Measurements from ENCODE around the gene A1BG. TPM values are rescaled to one million over a fixed set of nuclear protein-coding genes. Genes with fewer than 3 reads are reported as not detected.

A1BG gene
- total and polyA plus RNA-seq, 4 donors, result 521 to 2,157 (median 1,029) TPM

DNA sequence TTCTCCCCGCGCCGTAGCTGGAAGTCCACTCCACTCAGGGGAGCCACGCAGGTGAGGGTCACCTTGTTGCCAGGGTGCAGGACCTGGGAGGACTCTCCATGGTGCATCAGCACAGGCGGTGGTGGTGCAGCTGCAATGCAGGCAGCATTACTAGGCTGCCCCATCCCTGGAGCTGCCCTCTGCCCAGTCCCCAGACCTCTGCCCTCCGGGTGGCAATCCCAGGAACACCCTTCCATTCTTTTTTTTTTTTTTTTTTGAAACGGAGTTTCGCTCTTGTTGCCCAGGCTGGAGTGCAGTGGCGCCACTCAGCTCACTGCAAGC, 1.8 kb downstream of the A1BG start:
- no peaks in the 10 kb centered on the region for H3K27me3 ChIP-seq (ENCODE audit: control insufficient read depth in 4 of 4, insufficient read depth in 4 of 4, low read length in 3 of 4)
- 47% methylated on average over 9 of the region's 9 CpGs for WGBS
- H3K4me1 ChIP-seq (ENCODE audit: control insufficient read depth in 4 of 4, insufficient read depth in 4 of 4, low read length in 3 of 4), result peaks cover 23 to 85% (median 67%) of the 10 kb centered on the region in 4 donors

DNA sequence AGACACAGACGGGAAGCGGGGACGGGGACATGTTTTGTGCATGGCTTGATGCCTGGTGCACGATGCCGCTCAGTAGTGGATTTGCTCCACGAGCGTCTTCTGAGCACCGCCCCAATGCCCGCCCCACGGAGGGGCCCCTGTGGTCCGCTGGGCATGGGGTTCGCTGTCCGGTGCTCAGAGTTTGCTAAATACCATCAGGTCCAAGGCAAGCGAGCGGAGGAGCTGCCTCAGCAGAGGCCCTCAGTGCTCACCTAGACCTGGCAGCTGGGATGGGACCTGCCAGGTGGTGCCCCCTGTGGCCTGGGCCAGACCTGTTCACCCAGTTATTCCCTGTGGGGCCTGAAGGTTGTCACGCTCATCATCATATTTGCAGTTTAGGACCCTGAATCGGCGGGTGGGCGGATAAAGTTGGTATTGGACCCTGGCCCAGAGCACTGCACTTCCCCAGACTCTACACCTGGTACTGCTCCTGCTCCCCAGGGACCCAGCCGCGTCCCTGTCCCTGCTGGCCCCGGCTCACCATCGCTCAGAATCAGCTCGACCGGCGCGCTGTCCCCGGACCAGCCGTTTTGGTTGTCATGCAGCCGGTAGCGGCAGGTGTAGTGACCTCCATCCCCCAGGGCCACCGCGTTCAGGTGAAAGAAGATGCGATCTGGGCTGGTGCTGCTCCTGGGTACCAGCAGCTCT, 2.3 kb downstream of the A1BG start:
- Histone ChIP-seq H3K4me3 (ENCODE audit: low read depth in 1 of 3, low read length in 3 of 3) (peak overlapping the region; percentile 49 to 96 (median 65)), H3K9me3 (ENCODE audit: control insufficient read depth in 4 of 4, low read length in 3 of 4) (no peaks in the 10 kb centered on the region), H3K9ac (ENCODE audit: low read depth in 1 of 2, low read length in 2 of 2) (no peak overlapping the region), H3K4me1 (ENCODE audit: control insufficient read depth in 4 of 4, insufficient read depth in 4 of 4, low read length in 3 of 4) (peaks cover 20 to 80% (median 65%) of the 10 kb centered on the region in 4 donors), H3K27me3 (ENCODE audit: control insufficient read depth in 4 of 4, insufficient read depth in 4 of 4, low read length in 3 of 4) (no peaks in the 10 kb centered on the region), H3K36me3 (ENCODE audit: control insufficient read depth in 4 of 4, insufficient read depth in 3 of 4, low read depth in 1 of 4, low read length in 3 of 4) (peaks cover 0 to 6% (median 0%) of the 10 kb centered on the region in 4 donors), H3K27ac (ENCODE audit: low read depth in 1 of 2, low read length in 2 of 2) (peak overlapping the region in 1 of 2 donors; percentile 20)
- DNase-seq (ENCODE audit: low spot score), result no peak
- 33% methylated on average over 34 of the region's 34 CpGs for WGBS
- TF ChIP-seq, protein P1, sequence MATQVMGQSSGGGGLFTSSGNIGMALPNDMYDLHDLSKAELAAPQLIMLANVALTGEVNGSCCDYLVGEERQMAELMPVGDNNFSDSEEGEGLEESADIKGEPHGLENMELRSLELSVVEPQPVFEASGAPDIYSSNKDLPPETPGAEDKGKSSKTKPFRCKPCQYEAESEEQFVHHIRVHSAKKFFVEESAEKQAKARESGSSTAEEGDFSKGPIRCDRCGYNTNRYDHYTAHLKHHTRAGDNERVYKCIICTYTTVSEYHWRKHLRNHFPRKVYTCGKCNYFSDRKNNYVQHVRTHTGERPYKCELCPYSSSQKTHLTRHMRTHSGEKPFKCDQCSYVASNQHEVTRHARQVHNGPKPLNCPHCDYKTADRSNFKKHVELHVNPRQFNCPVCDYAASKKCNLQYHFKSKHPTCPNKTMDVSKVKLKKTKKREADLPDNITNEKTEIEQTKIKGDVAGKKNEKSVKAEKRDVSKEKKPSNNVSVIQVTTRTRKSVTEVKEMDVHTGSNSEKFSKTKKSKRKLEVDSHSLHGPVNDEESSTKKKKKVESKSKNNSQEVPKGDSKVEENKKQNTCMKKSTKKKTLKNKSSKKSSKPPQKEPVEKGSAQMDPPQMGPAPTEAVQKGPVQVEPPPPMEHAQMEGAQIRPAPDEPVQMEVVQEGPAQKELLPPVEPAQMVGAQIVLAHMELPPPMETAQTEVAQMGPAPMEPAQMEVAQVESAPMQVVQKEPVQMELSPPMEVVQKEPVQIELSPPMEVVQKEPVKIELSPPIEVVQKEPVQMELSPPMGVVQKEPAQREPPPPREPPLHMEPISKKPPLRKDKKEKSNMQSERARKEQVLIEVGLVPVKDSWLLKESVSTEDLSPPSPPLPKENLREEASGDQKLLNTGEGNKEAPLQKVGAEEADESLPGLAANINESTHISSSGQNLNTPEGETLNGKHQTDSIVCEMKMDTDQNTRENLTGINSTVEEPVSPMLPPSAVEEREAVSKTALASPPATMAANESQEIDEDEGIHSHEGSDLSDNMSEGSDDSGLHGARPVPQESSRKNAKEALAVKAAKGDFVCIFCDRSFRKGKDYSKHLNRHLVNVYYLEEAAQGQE (IDR thresholded peaks at IDR 0.05), result no peak
- no peak for TF ChIP-seq JUND (IDR thresholded peaks at IDR 0.05)
- TF ChIP-seq, protein P2, sequence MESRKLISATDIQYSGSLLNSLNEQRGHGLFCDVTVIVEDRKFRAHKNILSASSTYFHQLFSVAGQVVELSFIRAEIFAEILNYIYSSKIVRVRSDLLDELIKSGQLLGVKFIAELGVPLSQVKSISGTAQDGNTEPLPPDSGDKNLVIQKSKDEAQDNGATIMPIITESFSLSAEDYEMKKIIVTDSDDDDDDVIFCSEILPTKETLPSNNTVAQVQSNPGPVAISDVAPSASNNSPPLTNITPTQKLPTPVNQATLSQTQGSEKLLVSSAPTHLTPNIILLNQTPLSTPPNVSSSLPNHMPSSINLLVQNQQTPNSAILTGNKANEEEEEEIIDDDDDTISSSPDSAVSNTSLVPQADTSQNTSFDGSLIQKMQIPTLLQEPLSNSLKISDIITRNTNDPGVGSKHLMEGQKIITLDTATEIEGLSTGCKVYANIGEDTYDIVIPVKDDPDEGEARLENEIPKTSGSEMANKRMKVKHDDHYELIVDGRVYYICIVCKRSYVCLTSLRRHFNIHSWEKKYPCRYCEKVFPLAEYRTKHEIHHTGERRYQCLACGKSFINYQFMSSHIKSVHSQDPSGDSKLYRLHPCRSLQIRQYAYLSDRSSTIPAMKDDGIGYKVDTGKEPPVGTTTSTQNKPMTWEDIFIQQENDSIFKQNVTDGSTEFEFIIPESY (IDR thresholded peaks at IDR 0.05), result no peak
- TF ChIP-seq, protein P3, sequence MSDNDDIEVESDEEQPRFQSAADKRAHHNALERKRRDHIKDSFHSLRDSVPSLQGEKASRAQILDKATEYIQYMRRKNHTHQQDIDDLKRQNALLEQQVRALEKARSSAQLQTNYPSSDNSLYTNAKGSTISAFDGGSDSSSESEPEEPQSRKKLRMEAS (IDR thresholded peaks at IDR 0.05), result no peak
- TF ChIP-seq HNF4G (IDR thresholded peaks at IDR 0.05), result no peak
- no peak for TF ChIP-seq EGR1 (IDR thresholded peaks at IDR 0.05; ENCODE audit: low read depth in 2 of 2)
- no peak for TF ChIP-seq RXRA (IDR thresholded peaks at IDR 0.05)
- no peak for TF ChIP-seq RAD21 (IDR thresholded peaks at IDR 0.05)
- no peak for TF ChIP-seq SP1 (IDR thresholded peaks at IDR 0.05)
- TF ChIP-seq, protein P4, sequence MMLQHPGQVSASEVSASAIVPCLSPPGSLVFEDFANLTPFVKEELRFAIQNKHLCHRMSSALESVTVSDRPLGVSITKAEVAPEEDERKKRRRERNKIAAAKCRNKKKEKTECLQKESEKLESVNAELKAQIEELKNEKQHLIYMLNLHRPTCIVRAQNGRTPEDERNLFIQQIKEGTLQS (IDR thresholded peaks at IDR 0.05), result no peak
- no peak for TF ChIP-seq NR2F2 (IDR thresholded peaks at IDR 0.05)
- no peak for TF ChIP-seq FOXA2 (IDR thresholded peaks at IDR 0.05)
- TF ChIP-seq HNF4A (conservative IDR thresholded peaks at IDR 0.05), result no peak

More for the DNA sequence above, 1.8 kb downstream of the A1BG start:
- Histone ChIP-seq H3K9me3 (ENCODE audit: control insufficient read depth in 4 of 4, low read length in 3 of 4) (no peaks in the 10 kb centered on the region), H3K36me3 (ENCODE audit: control insufficient read depth in 4 of 4, insufficient read depth in 3 of 4, low read depth in 1 of 4, low read length in 3 of 4) (peaks cover 0 to 6% (median 0%) of the 10 kb centered on the region in 4 donors), H3K9ac (ENCODE audit: low read depth in 1 of 2, low read length in 2 of 2) (no peak overlapping the region), H3K27ac (ENCODE audit: low read depth in 1 of 2, low read length in 2 of 2) (peak overlapping the region in 1 of 2 donors; percentile 20), H3K4me3 (ENCODE audit: low read depth in 1 of 3, low read length in 3 of 3) (peak overlapping the region; percentile 49 to 96 (median 65))
- TF ChIP-seq HNF4A (conservative IDR thresholded peaks at IDR 0.05) (peak; percentile 69 to 71), HNF4G (IDR thresholded peaks at IDR 0.05) (no peak), SP1 (IDR thresholded peaks at IDR 0.05) (no peak), YY1 (IDR thresholded peaks at IDR 0.05) (no peak), FOXA1 (IDR thresholded peaks at IDR 0.05) (no peak), FOXA2 (IDR thresholded peaks at IDR 0.05) (no peak), GABPA (IDR thresholded peaks at IDR 0.05 in 1 of 2, conservative IDR thresholded peaks at IDR 0.05 in 1 of 2) (no peak), RXRA (IDR thresholded peaks at IDR 0.05) (peak in 1 of 2 donors; percentile 22), RAD21 (IDR thresholded peaks at IDR 0.05) (no peak)
- TF ChIP-seq, protein P1 (IDR thresholded peaks at IDR 0.05), result no peak
- TF ChIP-seq, protein P4 (IDR thresholded peaks at IDR 0.05), result no peak
- TF ChIP-seq, protein P3 (IDR thresholded peaks at IDR 0.05), result no peak
- DNase-seq (ENCODE audit: low spot score), result no peak

All from liver (tissue), 9 donors.